AG20443 (cell line): Measurements from ENCODE around the gene SETD3.

Experiments used
- DNase-seq: peaks from one replicate; pipeline ENCODE4 v3.0.0; 2012; ENCODE audit warnings: low spot score, mixed read lengths

Gene SETD3

DNA sequence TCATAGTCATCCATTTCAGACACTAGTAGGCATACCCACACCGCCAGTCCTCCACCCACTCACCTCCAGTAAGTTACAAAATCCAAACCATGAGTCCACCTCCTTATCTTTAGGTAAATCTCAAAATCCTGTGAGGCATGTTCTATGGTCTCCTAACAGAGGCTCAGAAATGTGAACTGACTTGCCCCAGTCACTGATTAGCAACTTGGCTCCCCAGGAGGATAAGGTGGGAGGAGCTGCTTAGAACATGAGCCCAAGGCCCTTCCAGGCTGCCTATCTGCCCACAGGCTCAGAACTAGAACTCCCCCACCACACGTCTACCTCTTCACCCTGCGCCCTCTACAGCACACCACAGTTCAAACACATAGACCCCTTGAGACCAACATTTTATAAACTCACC is 19.9 kb downstream of the SETD3 start:
- no peak for DNase-seq

DNA sequence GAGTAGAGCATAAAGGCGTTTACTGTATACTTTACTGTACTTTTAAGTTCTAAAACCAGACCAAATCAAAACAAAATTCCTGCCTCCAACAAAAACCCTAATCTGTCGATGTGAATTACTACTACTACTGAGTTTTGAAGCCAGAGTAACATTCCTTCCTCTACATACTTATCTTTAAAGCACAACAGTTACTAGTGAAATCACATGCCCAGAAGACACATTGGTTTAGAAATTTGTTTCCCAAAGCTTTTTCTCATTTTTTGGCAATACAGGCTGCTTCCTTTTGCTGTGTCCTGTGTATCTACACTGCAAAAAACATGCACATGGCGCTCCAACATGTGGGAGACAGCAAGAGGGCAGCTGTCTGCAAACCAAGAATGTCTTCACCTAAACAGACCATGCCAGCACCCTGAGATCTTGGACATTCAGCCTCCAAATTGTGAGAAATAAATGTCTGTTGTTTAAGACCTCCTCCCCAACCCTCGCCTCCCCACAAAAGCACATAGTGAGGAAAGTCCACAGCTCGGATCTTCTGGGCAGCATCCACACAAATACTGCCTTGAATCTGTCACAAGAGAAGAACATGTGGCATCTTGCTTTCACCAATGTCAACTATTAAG is 21.1 kb downstream of the SETD3 start:
- no peak for DNase-seq

DNA sequence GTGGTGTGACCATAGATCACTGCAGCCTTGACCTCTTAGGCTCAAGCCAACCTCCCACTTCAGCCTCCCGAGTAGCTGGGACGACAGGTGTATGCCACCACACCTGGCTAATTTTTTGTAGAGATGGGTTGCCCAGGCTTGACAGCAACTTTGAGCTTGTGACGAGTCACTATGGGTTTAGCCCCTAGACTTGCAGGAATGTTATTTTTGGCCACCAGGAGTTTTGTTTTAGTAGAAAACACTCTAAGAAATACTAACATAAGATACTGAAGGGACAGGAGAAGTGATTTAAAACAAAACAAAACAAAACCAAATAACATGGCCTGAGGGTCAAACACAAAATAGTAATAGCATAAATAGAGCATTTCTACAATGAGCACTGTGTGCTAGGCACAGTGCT is 26.4 kb downstream of the SETD3 start:
- peak; percentile 33 for DNase-seq

DNA sequence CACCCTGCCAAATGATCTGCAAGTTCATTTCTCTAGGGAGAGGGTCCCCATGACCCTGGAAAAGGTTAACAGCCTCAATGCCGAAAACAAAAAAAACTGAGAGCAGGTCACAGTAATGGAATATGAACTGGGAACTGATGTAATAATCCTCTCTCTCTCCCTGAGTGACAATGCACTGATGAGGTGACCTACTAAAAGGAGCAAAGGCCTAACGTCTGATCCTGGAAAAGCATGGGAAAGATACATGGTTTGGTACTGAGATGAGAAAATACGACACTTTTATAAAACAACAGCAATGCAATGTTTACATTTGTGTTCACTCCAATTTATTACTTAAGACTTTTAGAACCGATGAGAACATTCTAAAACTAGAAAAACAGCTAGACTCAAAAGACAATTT is 27.7 kb downstream of the SETD3 start:
- DNase-seq, result no peak

DNA sequence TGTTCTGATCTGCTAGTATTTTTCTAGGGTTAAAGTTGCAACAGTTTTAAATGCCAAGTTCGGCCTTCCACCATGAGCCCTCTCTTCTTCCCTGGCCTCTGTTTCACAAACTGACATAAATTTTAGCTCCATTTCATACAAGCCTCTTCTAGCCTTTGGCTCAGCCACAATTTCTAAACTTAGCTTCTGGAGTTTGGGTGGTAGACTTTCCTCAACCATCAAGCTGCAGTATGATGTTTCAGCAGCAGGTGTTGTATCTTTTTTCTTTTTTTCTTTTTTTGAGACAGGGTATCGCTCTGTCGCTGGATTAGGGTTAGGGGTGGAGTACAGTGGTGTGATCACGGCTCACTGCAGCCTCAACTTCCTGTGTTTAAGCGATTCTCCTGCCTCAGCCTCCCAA is 29.4 kb downstream of the SETD3 start:
- no peak for DNase-seq

DNA sequence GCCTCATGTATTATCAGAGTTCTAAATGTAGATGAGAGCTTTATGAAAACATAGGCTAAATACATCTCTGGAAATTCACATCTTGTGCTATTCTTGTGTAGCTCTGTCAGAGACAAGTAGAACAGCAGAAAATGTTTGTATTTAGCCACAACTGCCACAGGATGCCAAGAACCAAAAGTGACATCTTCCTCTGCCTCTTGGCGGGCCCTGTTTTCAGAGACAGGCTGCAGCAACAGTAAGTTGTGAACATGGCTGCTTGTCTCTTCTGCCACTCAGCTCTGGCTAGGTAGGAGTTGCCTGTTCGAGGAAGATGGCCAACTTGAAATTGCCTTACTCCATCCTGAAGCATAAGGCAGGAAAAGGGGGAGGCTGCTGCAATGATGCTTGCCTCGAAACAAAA is 30.4 kb downstream of the SETD3 start:
- DNase-seq, result no peak

DNA sequence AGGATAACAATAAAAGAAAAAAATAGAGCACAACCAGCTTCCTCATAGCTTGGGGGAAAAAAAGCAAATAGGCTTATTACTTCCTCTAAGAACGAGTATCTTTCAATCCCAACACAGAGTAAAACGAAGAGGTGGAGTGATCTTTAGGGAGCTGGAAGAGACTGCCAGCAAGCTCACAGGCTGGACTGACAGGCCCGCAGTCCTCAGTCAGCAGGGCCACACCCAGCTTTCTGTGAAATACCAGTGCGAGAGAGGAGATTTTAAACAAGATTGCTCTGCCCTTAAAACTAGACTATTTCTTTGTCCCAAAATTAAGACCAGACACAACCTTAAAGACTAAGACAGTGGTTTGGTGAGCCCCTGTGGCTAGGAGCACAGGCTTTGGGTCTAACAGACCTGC is 32.9 kb downstream of the SETD3 start:
- DNase-seq, result no peak

DNA sequence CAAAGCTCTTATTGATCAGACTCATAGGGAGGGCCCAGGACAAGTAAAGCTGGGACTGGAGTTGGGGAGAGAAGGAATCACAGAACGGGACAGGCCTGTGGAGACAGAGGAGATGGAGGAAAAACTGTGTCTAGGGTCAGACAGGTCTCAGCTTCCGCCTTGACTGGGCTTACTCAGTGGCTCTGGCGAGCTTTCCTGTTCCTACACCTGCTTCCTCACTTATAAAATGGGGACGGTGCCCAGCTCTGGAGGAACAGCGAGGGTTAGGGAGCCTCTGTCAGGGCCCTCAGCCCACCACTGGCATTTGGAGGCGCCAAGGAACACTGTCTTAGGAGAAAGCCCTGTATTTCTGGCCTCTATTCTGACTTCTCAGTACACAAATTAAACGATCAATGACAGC is 34.7 kb downstream of the SETD3 start:
- DNase-seq, result no peak

DNA sequence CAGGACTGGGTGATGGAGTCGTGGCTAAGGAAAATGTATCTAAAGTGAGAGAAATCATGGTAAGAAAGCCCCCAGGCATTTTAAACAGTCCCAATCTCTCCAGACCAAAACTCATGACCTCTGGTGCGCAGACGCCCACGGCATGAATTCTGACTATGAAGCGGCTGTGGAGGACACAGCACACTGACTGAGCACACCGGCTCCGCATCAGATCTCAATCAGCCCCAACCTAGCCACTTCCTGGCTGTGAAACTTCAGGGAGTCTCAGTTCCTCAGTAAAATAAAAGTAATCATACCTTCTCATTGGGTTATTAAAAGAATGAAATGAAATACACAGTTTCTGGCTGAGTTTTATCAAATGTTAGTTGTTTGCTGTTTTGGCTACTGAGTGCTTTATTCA is 38.7 kb downstream of the SETD3 start:
- no peak for DNase-seq

DNA sequence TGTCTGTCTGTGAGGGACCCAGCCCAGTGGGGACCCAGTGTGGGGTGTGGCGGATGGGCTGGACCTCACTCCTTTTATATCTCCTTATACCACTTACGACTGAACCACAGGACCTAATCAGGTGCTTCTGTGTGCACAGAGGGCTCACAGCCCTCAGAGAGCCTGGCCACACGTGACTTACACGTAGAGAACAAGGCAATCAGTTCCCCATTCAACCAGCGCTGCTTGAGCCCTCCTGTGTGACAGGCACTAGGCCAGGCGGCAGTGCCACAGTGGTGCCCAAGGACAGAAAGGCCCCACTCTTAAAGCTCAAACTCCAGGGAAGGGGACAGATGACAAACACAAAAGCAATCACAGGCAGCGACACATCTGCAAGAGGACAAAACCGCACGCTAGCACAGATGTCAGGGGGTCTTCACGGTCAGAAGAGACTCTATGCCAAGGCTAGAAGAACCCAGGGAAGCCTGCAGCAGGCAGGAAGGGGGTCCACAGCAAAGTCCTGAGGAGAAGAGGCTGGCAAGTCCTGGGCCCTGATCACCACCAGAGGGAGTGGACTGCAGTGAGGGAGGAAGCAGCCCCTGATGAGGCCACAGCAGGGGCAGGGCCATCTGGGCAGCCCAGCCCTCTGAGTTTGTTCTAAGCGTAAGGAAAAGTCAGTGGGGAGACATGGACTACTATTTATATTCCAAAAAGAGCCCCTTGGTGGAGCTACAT is 39.3 kb downstream of the SETD3 start:
- DNase-seq, result no peak

DNA sequence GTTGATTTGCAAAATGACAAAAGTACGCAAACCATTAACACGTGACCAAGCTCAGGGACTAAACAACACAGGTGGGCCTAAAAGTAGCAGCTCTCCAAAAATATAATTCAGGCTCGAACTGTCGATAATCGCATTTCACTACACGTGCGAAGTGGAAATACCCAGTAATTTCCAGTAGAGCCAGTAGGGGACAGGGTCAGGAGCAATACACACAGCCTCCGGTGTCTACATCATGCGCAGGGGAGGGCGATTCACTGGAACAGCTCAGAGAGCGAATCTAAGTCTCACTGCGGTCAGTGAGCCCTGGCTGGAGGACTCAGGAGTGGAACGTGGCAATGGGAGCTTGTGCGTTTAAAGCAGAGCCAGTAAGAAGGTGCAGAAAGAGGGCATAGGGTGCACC is 40.4 kb downstream of the SETD3 start:
- DNase-seq, result no peak

DNA sequence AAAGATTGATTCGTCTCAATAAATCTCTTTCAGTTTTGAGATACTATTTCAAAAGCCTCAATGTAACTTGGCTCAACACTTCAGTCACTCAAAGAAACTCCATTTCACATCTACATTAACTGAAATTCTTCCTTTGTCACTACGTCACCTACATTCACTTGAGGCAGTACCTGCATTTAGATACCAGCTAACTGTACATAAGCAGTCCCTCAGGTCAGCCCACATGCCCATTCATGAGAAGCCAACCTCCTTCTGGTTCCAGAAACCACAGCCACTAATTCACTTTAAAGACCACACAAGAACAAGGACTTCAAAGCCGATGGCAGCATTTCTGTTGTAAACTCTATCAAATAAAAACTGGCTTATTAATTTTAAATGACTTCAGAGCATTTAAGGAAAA is 43.0 kb downstream of the SETD3 start:
- no peak for DNase-seq

DNA sequence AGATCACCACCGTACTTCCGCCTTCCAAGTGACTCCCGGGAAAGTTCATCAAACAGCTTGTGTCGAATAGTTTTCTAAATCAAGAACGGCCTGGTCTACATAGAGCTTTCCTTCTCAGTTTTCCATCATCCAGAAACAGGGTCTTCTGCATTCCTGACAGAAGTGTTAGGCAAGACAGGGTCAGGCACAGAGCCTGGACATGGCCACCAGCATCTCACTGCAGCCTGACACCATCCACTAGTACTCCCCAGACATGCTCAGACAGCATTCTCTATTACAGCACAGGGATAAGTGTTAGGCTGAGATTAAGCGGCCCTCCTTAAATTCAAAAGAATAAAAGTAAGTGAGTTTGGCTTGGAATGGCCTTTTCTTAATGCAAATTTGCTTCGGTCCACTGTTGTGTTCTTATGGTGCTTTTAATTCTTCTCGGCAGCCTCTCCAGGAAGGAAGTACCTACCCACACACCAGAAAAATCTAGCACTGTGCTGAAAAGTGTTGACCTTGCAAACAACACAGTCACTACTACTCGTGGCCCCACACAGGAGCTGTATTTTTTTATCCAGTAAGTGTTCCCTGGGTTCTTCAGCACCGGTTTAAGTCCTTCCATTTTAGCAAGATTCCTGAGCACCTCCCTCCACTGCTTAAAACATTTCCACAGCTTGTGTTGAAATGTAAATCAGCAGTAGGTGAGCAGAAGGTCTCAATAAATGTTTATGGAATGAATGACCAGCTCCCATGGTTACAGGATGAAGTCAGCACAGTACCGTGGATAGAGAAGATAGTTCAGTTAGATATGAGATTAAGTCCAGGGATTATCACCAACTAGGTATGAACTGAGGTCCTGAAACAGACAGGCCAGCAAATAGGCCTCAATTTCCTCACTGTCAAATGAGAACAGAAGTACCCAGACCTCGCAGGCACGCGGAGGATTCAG is 44.1 kb downstream of the SETD3 start:
- DNase-seq, result no peak

DNA sequence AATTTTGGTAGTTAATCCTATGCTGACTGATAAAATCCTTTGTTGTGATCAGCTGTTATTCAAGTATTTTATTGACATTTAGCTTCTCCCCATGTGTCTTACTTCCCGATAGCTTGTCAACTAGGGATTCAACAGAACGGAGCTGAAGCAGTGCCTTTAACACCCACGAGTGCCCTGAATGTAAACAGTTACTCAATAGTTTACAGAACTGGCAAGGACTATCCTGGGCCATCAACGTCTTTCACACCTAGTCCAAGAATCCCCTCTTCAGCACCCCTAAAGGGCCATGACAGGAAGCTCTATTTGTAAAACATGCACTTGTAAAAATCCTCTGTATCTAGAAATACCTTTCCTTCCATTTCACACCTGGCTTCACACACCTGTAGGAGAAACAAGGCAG is 45.3 kb downstream of the SETD3 start:
- no peak for DNase-seq

DNA sequence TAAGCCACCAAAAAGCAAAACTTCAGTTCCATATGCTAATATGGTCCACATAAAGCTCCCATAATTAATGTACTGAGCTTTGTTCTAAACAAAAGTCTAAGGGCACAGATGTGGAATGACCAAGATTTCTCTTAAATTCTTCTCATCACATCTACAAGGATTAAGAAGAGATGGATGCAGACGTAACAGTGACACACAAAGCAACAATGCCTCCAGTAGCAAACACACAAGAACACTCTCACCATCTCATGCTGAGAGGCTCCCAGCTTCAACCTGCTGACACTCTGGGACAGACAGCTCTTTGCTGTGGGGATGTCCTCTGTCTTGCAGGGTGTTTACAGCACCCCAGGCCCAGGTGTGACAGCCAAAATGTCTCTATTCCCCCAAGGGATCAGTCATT is 48.2 kb downstream of the SETD3 start:
- DNase-seq, result no peak

DNA sequence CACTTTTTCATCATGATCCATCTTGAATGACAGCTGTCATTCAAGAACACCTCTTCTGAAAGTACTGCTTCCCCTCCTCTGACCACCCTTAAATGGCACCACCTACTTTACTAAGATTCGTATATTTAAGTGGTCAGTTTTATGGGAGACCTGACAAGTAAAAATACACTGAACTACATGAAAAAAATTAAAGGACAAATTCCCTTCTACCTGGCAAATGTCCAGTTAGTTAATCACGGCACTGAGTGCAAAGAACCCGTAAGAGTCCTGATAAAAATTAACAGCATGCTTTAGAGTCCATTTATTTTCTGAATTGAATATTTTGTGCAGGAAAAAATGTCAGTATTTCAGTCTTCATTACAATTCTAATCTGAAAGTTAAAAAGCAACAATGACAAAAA is 48.7 kb downstream of the SETD3 start:
- no peak for DNase-seq

DNA sequence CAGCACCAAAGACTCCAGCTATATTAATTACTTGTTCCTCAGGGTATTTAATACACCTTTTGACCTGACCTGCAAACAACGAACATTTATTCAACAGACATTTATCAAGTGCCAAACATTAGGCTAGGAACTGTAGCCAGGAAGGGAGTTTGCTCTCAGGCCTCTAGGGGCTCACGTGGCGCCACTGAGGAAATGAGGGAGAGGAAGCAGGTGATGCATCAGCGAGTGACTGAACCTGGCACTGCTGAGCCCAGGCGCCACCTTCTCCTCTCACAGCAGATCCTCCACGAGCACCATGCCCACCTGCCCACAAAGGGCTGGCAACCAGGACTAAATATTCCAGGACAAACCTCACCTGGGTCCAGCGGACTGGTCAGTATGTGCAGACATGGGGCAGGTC is 50.2 kb downstream of the SETD3 start:
- no peak for DNase-seq

DNA sequence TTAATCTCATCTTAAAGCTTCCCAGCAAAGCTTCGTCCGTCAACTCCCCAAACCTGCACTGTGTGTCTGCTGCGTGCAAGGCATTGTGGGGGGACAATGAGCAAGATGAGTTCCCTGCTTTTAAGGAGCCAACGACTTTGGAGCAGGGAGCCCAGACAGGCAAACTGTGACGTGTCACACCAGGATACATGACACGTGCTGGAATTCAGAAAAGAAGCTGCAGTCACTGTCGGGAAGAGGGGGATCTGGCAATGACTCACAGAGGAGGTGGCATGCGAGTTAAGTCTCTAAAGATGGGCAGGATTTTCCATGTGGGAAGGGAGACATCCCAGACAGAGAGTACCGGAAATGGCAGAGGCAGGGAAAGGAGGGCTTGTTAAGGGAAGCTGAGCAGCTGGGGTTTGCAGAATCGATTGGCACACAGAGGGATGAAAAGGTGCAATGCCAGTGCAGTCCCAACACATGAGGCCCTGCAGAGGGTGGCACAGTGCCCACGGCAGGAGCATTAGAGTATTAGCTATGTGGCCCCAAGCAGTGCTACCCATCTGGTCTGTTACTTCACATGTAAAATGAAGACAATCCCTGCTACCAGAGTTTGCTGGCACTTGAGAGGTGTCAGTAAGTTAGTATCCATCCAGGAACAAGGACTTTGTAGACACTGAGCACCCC is 52.9 kb downstream of the SETD3 start:
- peak; percentile 90 for DNase-seq

DNA sequence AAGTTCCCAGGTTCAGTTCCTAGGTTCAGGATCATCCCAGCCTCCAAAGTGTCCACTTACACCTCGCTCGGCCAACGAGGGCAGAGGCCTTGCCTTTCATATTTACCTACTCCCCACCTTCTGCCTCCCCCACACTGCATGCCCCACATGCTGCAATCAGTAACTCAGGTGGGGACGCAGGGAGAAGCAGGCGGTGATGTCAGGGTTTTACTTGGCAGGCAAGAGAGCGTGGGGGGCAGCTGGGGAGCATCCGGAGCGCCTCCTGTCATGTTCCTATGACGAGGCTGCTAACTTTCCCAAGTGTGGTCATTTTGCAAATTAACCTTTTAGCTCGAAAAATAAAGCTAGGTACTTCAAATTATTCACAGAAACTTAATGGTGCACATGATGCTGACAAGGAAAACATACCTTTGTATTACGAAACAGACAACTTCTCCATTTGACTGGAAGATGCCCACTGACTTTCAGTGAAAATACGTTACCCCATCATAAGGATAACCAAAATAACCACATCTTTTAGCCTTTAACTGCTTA is 53.8 kb downstream of the SETD3 start:
- no peak for DNase-seq

DNA sequence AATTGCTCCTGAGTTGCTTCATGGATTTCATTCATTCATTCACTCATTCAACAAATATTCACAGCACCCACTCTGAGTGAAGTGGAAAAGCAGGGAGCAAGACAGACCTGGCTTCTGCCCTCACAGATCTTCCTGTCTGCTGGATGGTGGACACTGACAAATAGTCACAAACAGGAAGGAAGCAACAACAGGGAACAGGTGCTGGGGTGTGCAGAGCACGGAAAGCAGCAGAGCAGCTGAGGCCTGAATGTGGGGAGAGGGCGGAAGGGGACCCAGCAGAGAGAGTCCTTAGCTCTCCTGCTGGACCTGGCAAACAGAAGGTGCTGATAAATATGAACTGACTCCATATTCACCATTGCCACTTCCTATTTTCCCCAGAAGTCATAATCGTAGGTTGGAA is 54.4 kb downstream of the SETD3 start:
- DNase-seq, result no peak

DNA sequence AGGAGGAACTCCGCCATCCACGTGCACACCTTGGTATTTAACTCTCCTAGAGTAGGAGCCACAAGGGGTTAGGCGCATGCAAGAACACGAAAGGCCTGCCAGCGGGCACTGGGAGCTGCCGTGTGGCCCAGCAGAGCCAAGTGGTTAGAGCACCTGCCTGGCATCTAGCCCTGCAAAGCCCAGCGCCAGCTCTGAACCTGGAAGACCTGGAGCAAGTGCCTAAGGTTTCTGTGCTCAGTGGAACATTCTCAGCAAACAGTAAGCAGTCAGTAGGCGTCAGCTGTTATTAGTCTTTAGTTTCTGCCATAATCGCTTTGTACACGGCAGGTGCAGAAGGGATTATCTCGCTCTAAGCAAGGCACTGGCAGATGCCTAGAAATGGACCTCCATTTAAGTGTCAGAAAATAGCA is 55.4 kb downstream of the SETD3 start:
- DNase-seq, result no peak

DNA sequence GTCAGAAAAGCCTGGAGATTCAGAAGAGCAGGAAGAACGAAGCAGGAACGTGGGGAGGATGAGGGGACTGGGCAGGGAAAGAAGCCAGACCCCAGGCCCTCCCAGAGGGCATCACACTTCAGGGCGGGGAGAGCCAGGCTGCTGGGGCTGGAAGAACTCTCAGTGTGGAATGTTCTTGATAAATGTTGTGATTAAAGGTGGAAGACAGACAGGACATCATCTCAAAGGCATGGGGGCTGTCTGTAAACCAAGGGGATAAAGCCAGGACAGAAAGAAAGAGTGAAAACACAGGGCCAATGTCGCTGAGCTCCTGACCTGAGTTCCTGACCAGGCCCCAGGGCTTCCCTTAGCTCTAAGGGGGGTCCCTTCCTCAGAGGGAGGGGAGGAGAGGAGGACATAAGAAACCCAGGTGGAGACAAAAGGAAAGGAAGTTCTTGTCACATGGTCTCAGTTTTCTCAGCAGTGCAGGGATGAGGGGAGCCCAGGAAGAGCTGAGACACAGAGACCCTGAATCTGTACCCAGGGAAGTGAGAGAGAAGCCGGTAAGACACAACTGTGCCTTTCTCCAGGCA is 56.3 kb downstream of the SETD3 start:
- DNase-seq, result no peak
